PC-3 (cell line): Measurements from ENCODE around the gene PAX5. TPM values are rescaled to one million over a fixed set of nuclear protein-coding genes. Genes with fewer than 3 reads are reported as not detected.

ENCODE experiments used
- ATAC-seq: fragments of 200-7000 bp; cut with Tn5 transposase; 2 replicates; pipeline ENCODE4 v1.9.1; 2020; ENCODE audit warnings: mild to moderate bottlenecking, moderate library complexity
- BruUV-seq: library from RNA; stranded (reverse); fragments of 400-500 nt; replicated peaks from 2 replicates; lab custom pipeline; 2021; lab: Mats Ljungman, UMichigan
- CTCF ChIA-PET: fragments of 300-600 bp; sonication (Branson Sonifier 250); formaldehyde crosslinking; loops from one replicate; lab custom pipeline; 2022; ENCODE audit warnings: antibody characterized with exemption; lab: Charles Lee
- POLR2A ChIA-PET: fragments of 300-600 bp; sonication (Branson Sonifier 250); formaldehyde crosslinking; loops from one replicate; lab custom pipeline; 2022; ENCODE audit warnings: antibody characterized with exemption; ENCODE audit not compliant: unreplicated experiment; lab: Charles Lee
- DNase-seq: peaks from one replicate; pipeline ENCODE4 v3.0.0-alpha.2; 2015
- H2AFZ ChIP-seq: fragments of 300-600 bp; sonication (generic); 2 replicates; pipeline ENCODE4 v1.6.0; 2016; ENCODE audit warnings: antibody characterized with exemption, low read length
- H3F3A ChIP-seq: fragments of 300-600 bp; sonication (generic); one replicate; pipeline ENCODE4 v1.6.0; 2017; ENCODE audit warnings: antibody characterized with exemption, low read length, control low read depth, mild to moderate bottlenecking; ENCODE audit not compliant: unreplicated experiment
- H3K27ac ChIP-seq: fragments of 300-600 bp; sonication (generic); 2 replicates; pipeline ENCODE4 v1.5.1; 2016; ENCODE audit warnings: mild to moderate bottlenecking, low read length
- H3K27me3 ChIP-seq: fragments of 300-600 bp; sonication (generic); 2 replicates; pipeline ENCODE4 v1.6.1; 2016; ENCODE audit warnings: low read length, mixed read lengths
- H3K36me3 ChIP-seq: fragments of 300-600 bp; sonication (generic); 2 replicates; pipeline ENCODE4 v1.6.1; 2016; ENCODE audit warnings: low read depth, mixed run types, low read length, mixed read lengths
- H3K4me1 ChIP-seq: fragments of 300-600 bp; sonication (generic); 2 replicates; pipeline ENCODE4 v1.5.1; 2016; ENCODE audit warnings: low read length; ENCODE audit not compliant: insufficient read depth
- H3K4me2 ChIP-seq: fragments of 300-600 bp; sonication (generic); 2 replicates; pipeline ENCODE4 v1.6.0; 2016; ENCODE audit warnings: low read length
- H3K4me3 ChIP-seq: fragments of 300-600 bp; sonication (generic); 2 replicates; pipeline ENCODE4 v1.5.1; 2016; ENCODE audit warnings: mild to moderate bottlenecking, low read length, mixed read lengths
- H3K79me2 ChIP-seq: fragments of 300-600 bp; sonication (generic); 2 replicates; pipeline ENCODE4 v1.6.1; 2017; ENCODE audit warnings: low read length, mixed read lengths
- H3K9ac ChIP-seq: fragments of 300-600 bp; sonication (generic); 2 replicates; pipeline ENCODE4 v1.6.0; 2016; ENCODE audit warnings: mild to moderate bottlenecking, low read length
- H3K9me2 ChIP-seq: fragments of 300-600 bp; sonication (generic); replicated peaks from 2 replicates; pipeline ENCODE4 v1.6.1; 2016; ENCODE audit warnings: mixed run types, low read length, mixed read lengths
- H3K9me3 ChIP-seq: fragments of 300-600 bp; sonication (generic); 2 replicates; pipeline ENCODE4 v1.6.1; 2016; ENCODE audit warnings: low read length, mixed read lengths
- H4K20me1 ChIP-seq: fragments of 300-600 bp; sonication (generic); 2 replicates; pipeline ENCODE4 v1.6.1; 2016; ENCODE audit warnings: low read length, mixed read lengths
- EZH2 ChIP-seq: fragments of 300-600 bp; sonication (generic); IDR thresholded peaks from one replicate; pipeline ENCODE4 v1.6.1; 2017; ENCODE audit warnings: antibody characterized with exemption, mild to moderate bottlenecking, low read length; ENCODE audit not compliant: unreplicated experiment
- EZH2phosphoT487 ChIP-seq: fragments of 300-600 bp; sonication (generic); IDR thresholded peaks from 2 replicates; pipeline ENCODE4 v1.6.1; 2018; ENCODE audit warnings: mild to moderate bottlenecking, antibody characterized with exemption, low read length, borderline replicate concordance
- intact Hi-C: fragments of 100-400 bp; cut with micrococcal nuclease; formaldehyde crosslinking; loops from 2 replicates; pipeline ENCODE4 v1.9.0; 2023
- total RNA-seq: library from RNA; depleted of rRNA; stranded (reverse); fragments of >200 nt; gene quantifications from 2 replicates; pipeline ENCODE4 v1.2.3, GENCODE V29; 2014
- TF ChIP-seq, protein P1 (sequence below): fragments of 300-600 bp; sonication (generic); conservative IDR thresholded peaks from 2 replicates; pipeline ENCODE4 v1.5.1; 2017; ENCODE audit warnings: antibody characterized with exemption, low read depth, mild to moderate bottlenecking, low read length

PAX5 gene
- total RNA-seq, 1 experiment from 2014 or later: not detected

DNA sequence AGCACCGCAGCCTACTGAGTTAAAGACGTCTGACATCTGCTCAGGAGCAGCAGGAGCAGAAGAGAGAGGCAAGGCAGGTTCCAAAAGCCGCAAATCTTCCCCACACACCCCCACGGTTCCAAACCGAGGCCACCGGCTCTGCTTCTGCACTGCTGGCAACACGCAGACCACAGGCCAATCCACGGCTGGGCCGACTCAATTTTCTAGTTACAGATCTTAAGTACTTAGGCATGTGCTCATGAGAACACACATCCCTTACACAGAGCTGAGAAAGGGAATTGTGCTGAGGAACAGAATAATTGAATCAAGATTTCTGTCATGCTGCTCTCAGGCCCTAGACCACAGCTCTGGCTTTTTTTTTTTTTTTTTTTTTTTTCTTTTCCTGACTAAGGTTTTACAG, 32.6 kb downstream of the PAX5 start:
- intact Hi-C loops: no loop called here
- Histone ChIP-seq H3K4me1 (peaks cover 9% of the 10 kb centered on the region), H3K9ac (no peak overlapping the region), H3K27ac (no peak overlapping the region), H3K4me2 (no peak overlapping the region), H3K36me3 (no peaks in the 10 kb centered on the region), H3F3A (no peaks in the 10 kb centered on the region), H3K79me2 (no peaks in the 10 kb centered on the region), H2AFZ (no peak overlapping the region), H3K9me2 (no peaks in the 10 kb centered on the region), H4K20me1 (no peaks in the 10 kb centered on the region), H3K27me3 (peaks cover 15% of the 10 kb centered on the region), H3K4me3 (no peak overlapping the region), H3K9me3 (no peaks in the 10 kb centered on the region)
- ATAC-seq: no peak
- no peak for DNase-seq
- no TSS peak for BruUV-seq
- TF ChIP-seq EZH2phosphoT487 (no peak), EZH2 (no peak)
- TF ChIP-seq, protein P1, sequence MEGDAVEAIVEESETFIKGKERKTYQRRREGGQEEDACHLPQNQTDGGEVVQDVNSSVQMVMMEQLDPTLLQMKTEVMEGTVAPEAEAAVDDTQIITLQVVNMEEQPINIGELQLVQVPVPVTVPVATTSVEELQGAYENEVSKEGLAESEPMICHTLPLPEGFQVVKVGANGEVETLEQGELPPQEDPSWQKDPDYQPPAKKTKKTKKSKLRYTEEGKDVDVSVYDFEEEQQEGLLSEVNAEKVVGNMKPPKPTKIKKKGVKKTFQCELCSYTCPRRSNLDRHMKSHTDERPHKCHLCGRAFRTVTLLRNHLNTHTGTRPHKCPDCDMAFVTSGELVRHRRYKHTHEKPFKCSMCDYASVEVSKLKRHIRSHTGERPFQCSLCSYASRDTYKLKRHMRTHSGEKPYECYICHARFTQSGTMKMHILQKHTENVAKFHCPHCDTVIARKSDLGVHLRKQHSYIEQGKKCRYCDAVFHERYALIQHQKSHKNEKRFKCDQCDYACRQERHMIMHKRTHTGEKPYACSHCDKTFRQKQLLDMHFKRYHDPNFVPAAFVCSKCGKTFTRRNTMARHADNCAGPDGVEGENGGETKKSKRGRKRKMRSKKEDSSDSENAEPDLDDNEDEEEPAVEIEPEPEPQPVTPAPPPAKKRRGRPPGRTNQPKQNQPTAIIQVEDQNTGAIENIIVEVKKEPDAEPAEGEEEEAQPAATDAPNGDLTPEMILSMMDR: no peak
- ChIA-PET POLR2A (no interaction called here), CTCF (no interaction called here)

DNA sequence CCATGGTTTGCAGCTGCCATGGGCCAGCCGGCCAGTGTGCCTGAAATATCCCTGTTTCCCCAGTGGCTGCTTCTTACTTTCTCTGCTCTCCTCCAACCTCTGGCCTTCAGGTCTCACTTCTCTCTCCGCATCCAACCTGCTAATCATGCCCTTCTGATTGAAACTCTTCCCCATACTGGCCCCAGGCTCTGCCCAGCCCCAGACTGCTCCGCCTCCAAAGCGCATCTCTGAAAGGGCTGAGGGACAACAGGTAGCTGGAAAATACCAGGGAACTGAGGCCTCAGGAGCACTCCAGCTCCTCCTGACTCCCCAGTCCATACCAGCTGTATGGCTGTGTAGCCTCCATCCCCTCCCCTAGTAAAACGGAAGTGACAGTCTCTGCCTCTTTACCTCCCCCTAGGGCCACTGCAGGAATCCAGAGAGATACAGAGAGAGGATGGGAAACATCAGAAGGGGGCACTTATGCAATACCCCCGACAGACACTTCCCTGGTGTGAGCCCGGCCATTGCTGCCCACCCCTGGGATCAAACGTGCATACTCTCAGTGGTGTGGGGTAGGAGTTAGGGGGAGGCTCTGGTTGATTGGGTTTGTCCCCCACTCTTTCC, 34.2 kb downstream of the PAX5 start:
- Histone ChIP-seq H2AFZ (no peak overlapping the region), H3K36me3 (no peaks in the 10 kb centered on the region; the same call in 1 of the 2 replicates), H4K20me1 (no peaks in the 10 kb centered on the region), H3K27me3 (no peaks in the 10 kb centered on the region), H3K9me2 (no peaks in the 10 kb centered on the region), H3K9me3 (no peaks in the 10 kb centered on the region), H3F3A (no peaks in the 10 kb centered on the region), H3K4me3 (no peak overlapping the region), H3K27ac (no peak overlapping the region), H3K9ac (no peak overlapping the region), H3K4me1 (peaks cover 13% of the 10 kb centered on the region), H3K79me2 (no peaks in the 10 kb centered on the region), H3K4me2 (no peak overlapping the region)
- ChIA-PET POLR2A (no interaction called here), CTCF (no interaction called here)
- BruUV-seq: no TSS peak
- no peak for ATAC-seq
- no peak for DNase-seq
- TF ChIP-seq EZH2phosphoT487 (no peak), EZH2 (no peak)
- TF ChIP-seq, protein P1: no peak
- intact Hi-C loops: loop anchor here (5.0 kb wide), 1 partner anchor 262 kb away; no protein-coding TSS in a partner anchor

DNA sequence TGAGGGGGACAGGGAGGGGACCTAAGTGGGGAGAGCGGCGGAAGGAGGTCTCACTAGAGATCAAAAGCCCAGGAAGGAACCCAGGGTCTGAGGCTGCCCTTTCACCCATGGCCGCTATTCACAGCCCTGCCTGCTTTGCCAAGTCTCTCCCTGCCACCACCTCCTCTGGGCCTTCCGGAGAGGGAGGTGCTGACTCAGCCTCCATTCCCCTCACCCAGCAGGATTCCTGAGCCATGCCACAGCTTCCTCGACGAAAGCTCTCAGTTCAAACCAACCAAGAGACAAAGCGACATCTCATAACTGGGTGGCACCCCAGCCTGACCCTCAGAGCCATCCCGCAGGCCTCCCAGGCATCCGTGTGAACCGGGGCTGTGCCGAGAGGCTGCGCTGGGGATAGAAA, 36.7 kb downstream of the PAX5 start:
- H3K9me2 ChIP-seq: no peaks in the 10 kb centered on the region
- peak; percentile 65 for DNase-seq
- CTCF ChIA-PET: interaction anchor here (0.5 kb wide), 1 partner anchor 72 kb away, joined by 3 read pairs; no protein-coding TSS in a partner anchor

More for the DNA sequence above, 36.7 kb downstream of the PAX5 start:
- no peaks in the 10 kb centered on the region; the same call in 1 of the 2 replicates for H3K36me3 ChIP-seq
- no peak overlapping the region for H3K27ac ChIP-seq
- H3K4me1 ChIP-seq: peaks cover 13% of the 10 kb centered on the region
- no peak overlapping the region for H3K9ac ChIP-seq
- H4K20me1 ChIP-seq: no peaks in the 10 kb centered on the region
- H2AFZ ChIP-seq: peak overlapping the region; percentile 81; the same call in 1 of the 2 replicates
- POLR2A ChIA-PET: no interaction called here
- no TSS peak for BruUV-seq
- no peak for TF ChIP-seq EZH2
- no peak for TF ChIP-seq EZH2phosphoT487
- TF ChIP-seq, protein P1: no peak
- no peak for ATAC-seq
- no peaks in the 10 kb centered on the region for H3K79me2 ChIP-seq
- intact Hi-C loops: loop anchor here (5.0 kb wide), 1 partner anchor 265 kb away; no protein-coding TSS in a partner anchor
- H3K27me3 ChIP-seq: no peaks in the 10 kb centered on the region
- no peaks in the 10 kb centered on the region for H3F3A ChIP-seq
- no peak overlapping the region for H3K4me2 ChIP-seq
- H3K4me3 ChIP-seq: no peak overlapping the region
- no peaks in the 10 kb centered on the region for H3K9me3 ChIP-seq
